SK-N-MC (cell line): ENCODE data around the gene CDC42EP1.
"Not testable (repeated sequence)": the region's sequence is repeated elsewhere in the genome, so short reads cannot be mapped to it uniquely, and the experiment has no call there.

Source experiments
- DNase-seq: peaks from one replicate; pipeline ENCODE4 v3.0.0-alpha.2; 2011; ENCODE audit warnings: low read depth, low spot score
- H3K27ac ChIP-seq: fragments of 200-600 bp; sonication (generic); 2 replicates; pipeline ENCODE4 v1.5.1; 2016; ENCODE audit warnings: mixed run types
- H3K36me3 ChIP-seq: fragments of 200-600 bp; sonication (generic); 2 replicates; pipeline ENCODE4 v1.6.1; 2017; ENCODE audit warnings: antibody characterized with exemption, low read length, mixed read lengths; ENCODE audit not compliant: insufficient read depth
- H3K4me3 ChIP-seq: fragments of 200-600 bp; sonication (generic); 2 replicates; pipeline ENCODE4 v1.5.1; 2016
- H3K9ac ChIP-seq: fragments of 200-600 bp; sonication (generic); 2 replicates; pipeline ENCODE4 v1.8.0; 2017; ENCODE audit warnings: mixed run types, mixed read lengths; ENCODE audit not compliant: insufficient read length
- H3K9me3 ChIP-seq: fragments of 200-600 bp; sonication (generic); 2 replicates; pipeline ENCODE4 v1.6.1; 2017; ENCODE audit warnings: low read depth, mild to moderate bottlenecking, antibody characterized with exemption, low read length, moderate library complexity, mixed read lengths
- EZH2 ChIP-seq: fragments of 200-600 bp; sonication (generic); IDR thresholded peaks from one replicate; pipeline ENCODE4 v1.6.1; 2017; ENCODE audit warnings: antibody characterized with exemption
- FOXP2 ChIP-seq: optimal IDR thresholded peaks from 2 replicates; pipeline ENCODE3; 2011; ENCODE audit warnings: mild to moderate bottlenecking, moderate library complexity; ENCODE audit not compliant: insufficient read depth; ENCODE audit errors: extremely low read length, control extremely low read depth
- POLR2AphosphoS5 ChIP-seq: IDR thresholded peaks from 2 replicates; pipeline ENCODE4 v1.6.1; 2012; ENCODE audit warnings: mild to moderate bottlenecking, low read depth, low read length, borderline replicate concordance

CDC42EP1 gene

GRCh38 chr22:37545703-37546436, 14.4 kb upstream of the CDC42EP1 start:
- no peak for DNase-seq
- H3K36me3 ChIP-seq, result no peaks in the 10 kb centered on the region
- TF ChIP-seq EZH2, result no peak
- TF ChIP-seq POLR2AphosphoS5, result no peak
- TF ChIP-seq FOXP2, result no peak
- no peaks in the 10 kb centered on the region for H3K9me3 ChIP-seq
- H3K27ac ChIP-seq, result no peak overlapping the region
- H3K9ac ChIP-seq, result no peak overlapping the region
- peak overlapping the region; percentile 18; the same call in 1 of the 2 replicates for H3K4me3 ChIP-seq

GRCh38 chr22:37546437-37547250, 13.6 kb upstream of the CDC42EP1 start:
- H3K9me3 ChIP-seq, result no peaks in the 10 kb centered on the region
- TF ChIP-seq POLR2AphosphoS5 (no peak), EZH2 (no peak), FOXP2 (no peak)
- H3K4me3 ChIP-seq, result no peak overlapping the region
- no peak overlapping the region for H3K9ac ChIP-seq
- no peaks in the 10 kb centered on the region for H3K36me3 ChIP-seq
- DNase-seq, result no peak
- H3K27ac ChIP-seq, result no peak overlapping the region

GRCh38 chr22:37547251-37547741, 13.0 kb upstream of the CDC42EP1 start:
- no peak overlapping the region for H3K4me3 ChIP-seq
- no peak overlapping the region for H3K27ac ChIP-seq
- no peaks in the 10 kb centered on the region for H3K36me3 ChIP-seq
- no peak for DNase-seq
- no peak overlapping the region for H3K9ac ChIP-seq
- TF ChIP-seq EZH2, result no peak
- no peak for TF ChIP-seq FOXP2
- TF ChIP-seq POLR2AphosphoS5, result no peak
- H3K9me3 ChIP-seq, result no peaks in the 10 kb centered on the region

- no peak overlapping the region for H3K9ac ChIP-seq
- no peak overlapping the region for H3K4me3 ChIP-seq
- DNase-seq, result no peak
- TF ChIP-seq POLR2AphosphoS5 (no peak), EZH2 (no peak), FOXP2 (no peak)
- H3K27ac ChIP-seq, result no peak overlapping the region
- no peaks in the 10 kb centered on the region for H3K36me3 ChIP-seq
- H3K9me3 ChIP-seq, result no peaks in the 10 kb centered on the region
Measured at GRCh38 chr22:37549704-37550059, 10.6 kb upstream of the CDC42EP1 start.

GRCh38 chr22:37550921-37551320, 9.4 kb upstream of the CDC42EP1 start:
- H3K9ac ChIP-seq, H3K27ac ChIP-seq, DNase-seq, H3K9me3 ChIP-seq, H3K4me3 ChIP-seq, H3K36me3 ChIP-seq: not testable (repeated sequence)

- no peak for DNase-seq
- no peak overlapping the region for H3K27ac ChIP-seq
- no peaks in the 10 kb centered on the region for H3K9me3 ChIP-seq
- no peaks in the 10 kb centered on the region for H3K36me3 ChIP-seq
- no peak for TF ChIP-seq EZH2
- no peak for TF ChIP-seq FOXP2
- H3K9ac ChIP-seq, result no peak overlapping the region
- no peak overlapping the region for H3K4me3 ChIP-seq
Measured at GRCh38 chr22:37551981-37552380, 8.3 kb upstream of the CDC42EP1 start.

GRCh38 chr22:37552524-37553163, 7.6 kb upstream of the CDC42EP1 start:
- H3K9me3 ChIP-seq, result no peaks in the 10 kb centered on the region
- TF ChIP-seq EZH2, result no peak
- no peak overlapping the region for H3K4me3 ChIP-seq
- no peak overlapping the region for H3K9ac ChIP-seq
- H3K27ac ChIP-seq, result no peak overlapping the region
- no peaks in the 10 kb centered on the region for H3K36me3 ChIP-seq
- no peak for DNase-seq

GRCh38 chr22:37553725-37554124, 6.6 kb upstream of the CDC42EP1 start:
- Histone ChIP-seq H3K4me3 (no peak overlapping the region), H3K27ac (no peak overlapping the region), H3K36me3 (no peaks in the 10 kb centered on the region), H3K9ac (no peak overlapping the region), H3K9me3 (no peaks in the 10 kb centered on the region)
- no peak for DNase-seq
- TF ChIP-seq EZH2 (no peak), POLR2AphosphoS5 (no peak)
